WERI-Rb-1 (cell line): Measurements from ENCODE around the gene ZNF462.

Experiments
- DNase-seq: peaks from one replicate; pipeline ENCODE4 v3.0.0-alpha.2; 2020
- H3K27ac ChIP-seq: fragments of 250-450 bp; sonication (Bioruptor Pico); 2 replicates; pipeline ENCODE4 v1.5.1; 2020; ENCODE audit warnings: mild to moderate bottlenecking, moderate library complexity
- H3K27me3 ChIP-seq: fragments of 250-450 bp; sonication (Bioruptor Pico); 2 replicates; pipeline ENCODE4 v1.5.1; 2021; ENCODE audit warnings: mild to moderate bottlenecking, low read depth, moderate library complexity; ENCODE audit not compliant: insufficient read depth, severe bottlenecking
- H3K36me3 ChIP-seq: fragments of 250-450 bp; sonication (Bioruptor Pico); 2 replicates; pipeline ENCODE4 v1.5.1; 2020; ENCODE audit warnings: mild to moderate bottlenecking, moderate library complexity
- H3K4me3 ChIP-seq: 2 replicates; pipeline ENCODE4 v1.5.1; 2011; ENCODE audit warnings: low read depth, mild to moderate bottlenecking, control low read depth, low read length
- H3K9me3 ChIP-seq: fragments of 250-450 bp; sonication (Bioruptor Pico); 2 replicates; pipeline ENCODE4 v1.5.1; 2021; ENCODE audit warnings: mild to moderate bottlenecking, moderate library complexity; ENCODE audit not compliant: severe bottlenecking
- CTCF ChIP-seq: IDR thresholded peaks from 2 replicates; pipeline ENCODE4 v1.5.1; 2011; ENCODE audit warnings: low read depth, mild to moderate bottlenecking, control low read depth, inconsistent platforms, low read length

Gene ZNF462

DNA sequence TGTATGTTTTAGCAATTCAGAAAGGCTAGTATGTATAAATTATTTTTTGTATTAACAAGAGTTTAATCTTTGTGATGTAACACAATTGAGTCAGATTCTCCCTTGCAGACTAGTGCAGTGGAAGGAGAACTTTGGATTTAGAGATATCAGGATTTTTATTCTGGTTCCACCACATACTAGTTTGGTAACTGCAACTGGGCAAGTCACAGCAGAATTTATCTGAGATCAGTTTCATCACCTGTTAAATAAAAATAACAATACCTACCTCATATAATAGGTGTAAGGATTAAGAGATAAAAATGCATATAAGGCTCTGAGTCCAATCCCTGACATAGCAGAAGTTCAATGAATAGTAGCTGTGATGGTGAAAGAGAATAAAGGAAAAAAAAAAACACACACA lies 34.0 kb upstream of the ZNF462 start:
- DNase-seq: no peak
- Histone ChIP-seq H3K27ac (no peak overlapping the region), H3K27me3 (no peaks in the 10 kb centered on the region), H3K4me3 (no peak overlapping the region), H3K9me3 (no peaks in the 10 kb centered on the region), H3K36me3 (no peaks in the 10 kb centered on the region)
- no peak for TF ChIP-seq CTCF

DNA sequence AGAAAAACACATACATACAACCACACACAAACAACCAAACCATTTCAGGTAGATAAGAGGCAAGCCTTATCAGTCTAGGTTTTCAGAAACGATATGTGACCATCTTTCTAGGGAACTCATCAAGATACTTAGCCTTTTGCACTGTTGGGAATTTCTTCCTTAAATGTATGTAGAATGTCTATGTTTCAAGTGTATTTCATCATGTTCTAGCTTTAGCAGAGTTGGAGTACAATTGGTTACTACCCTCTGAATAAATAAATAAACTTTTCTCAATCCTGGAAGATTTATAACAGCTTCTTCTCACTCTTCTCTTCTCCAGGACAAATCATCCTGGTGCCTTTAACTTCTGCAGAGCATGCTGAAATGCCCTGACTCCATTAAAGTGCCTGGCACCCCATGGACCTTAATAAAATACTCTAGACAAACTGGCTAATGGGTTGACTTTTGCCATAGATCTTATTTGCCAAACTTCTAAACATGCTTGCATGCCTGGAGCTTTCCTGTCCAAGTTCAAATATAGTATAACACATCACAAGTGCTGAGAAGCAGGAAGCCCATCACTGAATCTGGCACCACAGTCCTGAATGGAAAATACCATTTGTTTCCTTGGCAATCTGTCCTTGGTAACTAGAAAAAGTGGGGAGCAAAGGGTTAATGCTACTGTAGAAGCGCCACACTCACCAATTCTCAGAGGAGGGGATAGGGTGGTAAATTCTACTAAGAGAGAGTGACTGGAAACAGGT lies 33.1 kb upstream of the ZNF462 start:
- Histone ChIP-seq H3K9me3 (no peaks in the 10 kb centered on the region), H3K27ac (no peak overlapping the region), H3K4me3 (no peak overlapping the region), H3K36me3 (no peaks in the 10 kb centered on the region), H3K27me3 (no peaks in the 10 kb centered on the region)
- no peak for DNase-seq
- no peak for TF ChIP-seq CTCF

GRCh38 chr9:106830527-106831150 lies 32.3 kb upstream of the ZNF462 start:
- TF ChIP-seq CTCF: no peak
- DNase-seq: no peak

DNA sequence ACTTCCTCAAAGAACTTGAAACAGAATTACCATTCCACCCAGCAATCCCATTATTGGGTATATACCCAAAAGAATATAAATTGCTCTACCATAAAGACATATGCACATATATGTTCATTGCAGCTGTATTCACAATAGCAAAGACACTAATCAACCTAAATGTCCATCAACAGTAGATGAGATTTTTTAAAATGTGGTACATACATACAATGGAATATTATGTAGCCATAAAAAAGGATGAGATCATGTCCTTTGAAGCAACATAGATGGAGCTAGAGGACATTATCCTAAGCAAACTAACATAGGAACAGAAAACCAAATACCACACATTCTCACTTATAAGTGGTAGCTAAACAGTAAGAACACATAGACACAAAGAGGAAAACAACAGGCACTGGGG lies 28.1 kb upstream of the ZNF462 start:
- no peaks in the 10 kb centered on the region for H3K9me3 ChIP-seq
- H3K36me3 ChIP-seq: no peaks in the 10 kb centered on the region
- H3K27ac ChIP-seq: no peak overlapping the region
- no peak for TF ChIP-seq CTCF
- H3K27me3 ChIP-seq: no peaks in the 10 kb centered on the region
- no peak overlapping the region for H3K4me3 ChIP-seq
- no peak for DNase-seq

More at GRCh38 chr9:106830527-106831150, 32.3 kb upstream of the ZNF462 start:
- Histone ChIP-seq H3K27me3 (no peaks in the 10 kb centered on the region), H3K9me3 (no peaks in the 10 kb centered on the region), H3K36me3 (no peaks in the 10 kb centered on the region), H3K4me3 (no peak overlapping the region), H3K27ac (no peak overlapping the region)

GRCh38 chr9:106835840-106836239 lies 27.1 kb upstream of the ZNF462 start:
- Histone ChIP-seq H3K36me3 (no peaks in the 10 kb centered on the region), H3K27ac (no peak overlapping the region), H3K27me3 (no peaks in the 10 kb centered on the region), H3K9me3 (no peaks in the 10 kb centered on the region), H3K4me3 (no peak overlapping the region)
- DNase-seq: no peak
- no peak for TF ChIP-seq CTCF
